Gastrocnemius medialis (tissue), 4 donors: ENCODE data around the gene TEX35.

Source experiments
- CTCF ChIP-seq, 5 experiments: fragments of 450-650 bp in 3 of 5; fragments of 200-600 bp in 2 of 5; sonication (generic) in 2 of 5; IDR thresholded peaks in 4 of 5; conservative IDR thresholded peaks in 1 of 5; 1 replicate in 4 of 5; 2 replicates in 1 of 5; pipeline ENCODE4 v1.5.1; 2016 to 2019; ENCODE audit warnings: antibody characterized with exemption in 5 of 5, mild to moderate bottlenecking in 3 of 5, moderate library complexity in 3 of 5
- POLR2A ChIP-seq, 2 donors: fragments of 450-650 bp; IDR thresholded peaks; one replicate each; pipeline ENCODE4 v1.6.1; 2017; ENCODE audit warnings: antibody characterized with exemption in 2 of 2, mild to moderate bottlenecking in 2 of 2, moderate library complexity in 2 of 2

DNA sequence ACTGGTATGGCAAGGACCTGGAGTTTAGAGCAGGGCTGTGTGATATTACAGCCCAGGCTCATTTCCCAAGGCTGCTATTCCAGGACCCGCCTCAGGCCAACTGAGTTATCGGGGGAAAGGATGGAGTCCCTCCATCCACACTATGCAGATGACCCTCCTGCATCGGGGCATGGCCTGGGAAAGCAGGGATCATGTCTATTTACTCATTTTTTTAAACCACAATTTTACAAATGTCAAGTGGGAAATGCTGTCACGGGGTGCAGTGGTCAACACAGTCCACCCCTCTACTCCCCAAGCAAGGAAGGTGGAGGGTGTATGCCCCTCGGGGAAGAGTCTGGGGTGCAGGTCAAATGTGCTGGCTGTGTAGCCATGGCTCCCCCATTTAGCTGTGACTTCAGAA lies 10.1 kb upstream of the TEX35 start:
- no peak for TF ChIP-seq CTCF (IDR thresholded peaks at IDR 0.05 in 4 of 5, conservative IDR thresholded peaks at IDR 0.05 in 1 of 5)
- no peak for TF ChIP-seq POLR2A (IDR thresholded peaks at IDR 0.05)
